Calu3 (cell line): ENCODE results near the gene HDX. TPM values are rescaled to one million over a fixed set of nuclear protein-coding genes. Genes with fewer than 3 reads are reported as not detected.

Source experiments
- BruUV-seq: library from RNA; stranded (reverse); fragments of 400-500 nt; replicated peaks from 2 replicates; lab custom pipeline; 2021; lab: Mats Ljungman, UMichigan
- CTCF ChIA-PET: fragments of 300-600 bp; sonication (Branson Sonifier 250); formaldehyde crosslinking; loops from one replicate; lab custom pipeline; 2022; ENCODE audit warnings: antibody characterized with exemption; lab: Charles Lee
- DNase-seq: peaks from one replicate; pipeline ENCODE4 v3.0.0; 2022
- H3K27ac Mint-ChIP-seq: one replicate; pipeline ENCODE4 v1.8.0; 2022; ENCODE audit warnings: mixed read lengths; ENCODE audit not compliant: unreplicated experiment
- H3K27me3 Mint-ChIP-seq: one replicate; pipeline ENCODE4 v1.8.0; 2022; ENCODE audit warnings: mixed read lengths; ENCODE audit not compliant: unreplicated experiment
- H3K36me3 Mint-ChIP-seq: one replicate; pipeline ENCODE4 v1.8.0; 2022; ENCODE audit warnings: mild to moderate bottlenecking, moderate library complexity, mixed read lengths; ENCODE audit not compliant: insufficient read depth, unreplicated experiment
- H3K4me1 Mint-ChIP-seq: one replicate; pipeline ENCODE4 v1.8.0; 2022; ENCODE audit warnings: mild to moderate bottlenecking, low read depth, mixed read lengths; ENCODE audit not compliant: unreplicated experiment
- H3K4me3 Mint-ChIP-seq: one replicate; pipeline ENCODE4 v1.8.0; 2022; ENCODE audit warnings: mild to moderate bottlenecking, low read depth, moderate library complexity, mixed read lengths; ENCODE audit not compliant: unreplicated experiment
- H3K9me3 Mint-ChIP-seq: one replicate; pipeline ENCODE4 v1.8.0; 2022; ENCODE audit warnings: low read depth, mixed read lengths; ENCODE audit not compliant: unreplicated experiment
- CTCF ChIP-seq: fragments of 200-600 bp; IDR thresholded peaks from one replicate; pipeline ENCODE4 v1.8.0; 2022; ENCODE audit warnings: antibody characterized with exemption; ENCODE audit not compliant: unreplicated experiment
- intact Hi-C: fragments of 100-400 bp; cut with micrococcal nuclease; formaldehyde crosslinking; loops from one replicate; pipeline ENCODE4 v1.10.0; 2022; ENCODE audit not compliant: unreplicated experiment
- total RNA-seq: library from RNA; stranded (reverse); gene quantifications from 2 replicates; pipeline ENCODE4 v1.2.3, GENCODE V29; 2022

HDX gene
- total RNA-seq, 1 experiment from 2014 or later = 8.3 TPM

- CTCF ChIA-PET = no interaction called here
- no peak for DNase-seq
- Mint-ChIP-seq H3K9me3 (no peaks in the 10 kb centered on the region), H3K27me3 (no peaks in the 10 kb centered on the region), H3K36me3 (no peaks in the 10 kb centered on the region), H3K4me1 (no peaks in the 10 kb centered on the region), H3K27ac (no peak overlapping the region), H3K4me3 (no peak overlapping the region)
- no TSS peak for BruUV-seq
- TF ChIP-seq CTCF = no peak
- intact Hi-C loops = no loop called here
These were observed 14.6 kb downstream of the HDX start for GRCh38 chrX:84487365-84488353.

- intact Hi-C loops = no loop called here
- no peak overlapping the region for H3K4me3 Mint-ChIP-seq
- BruUV-seq = no TSS peak
- no peak for TF ChIP-seq CTCF
- peaks cover 2% of the 10 kb centered on the region for H3K9me3 Mint-ChIP-seq
- H3K36me3 Mint-ChIP-seq = no peaks in the 10 kb centered on the region
- no peak for DNase-seq
- CTCF ChIA-PET = no interaction called here
- no peaks in the 10 kb centered on the region for H3K27me3 Mint-ChIP-seq
- no peak overlapping the region for H3K27ac Mint-ChIP-seq
- H3K4me1 Mint-ChIP-seq = no peaks in the 10 kb centered on the region
These were observed 23.2 kb downstream of the HDX start for GRCh38 chrX:84479086-84479485.

GRCh38 chrX:84477114-84477513, 25.1 kb downstream of the HDX start:
- CTCF ChIA-PET = no interaction called here
- no peaks in the 10 kb centered on the region for H3K36me3 Mint-ChIP-seq
- H3K4me3 Mint-ChIP-seq = no peak overlapping the region
- H3K27ac Mint-ChIP-seq = no peak overlapping the region
- no peak for DNase-seq
- no peaks in the 10 kb centered on the region for H3K4me1 Mint-ChIP-seq
- H3K9me3 Mint-ChIP-seq = peaks cover 2% of the 10 kb centered on the region
- no peak for TF ChIP-seq CTCF
- intact Hi-C loops = no loop called here
- no TSS peak for BruUV-seq
- no peaks in the 10 kb centered on the region for H3K27me3 Mint-ChIP-seq

- intact Hi-C loops = no loop called here
- no TSS peak for BruUV-seq
These were observed 26.7 kb downstream of the HDX start for GRCh38 chrX:84475596-84475995.

More at GRCh38 chrX:84475596-84475995, 26.7 kb downstream of the HDX start:
- Mint-ChIP-seq H3K36me3 (no peaks in the 10 kb centered on the region), H3K27ac (no peak overlapping the region), H3K4me3 (no peak overlapping the region), H3K9me3 (no peaks in the 10 kb centered on the region), H3K27me3 (no peaks in the 10 kb centered on the region), H3K4me1 (no peaks in the 10 kb centered on the region)
- TF ChIP-seq CTCF = no peak
- CTCF ChIA-PET = no interaction called here
- no peak for DNase-seq
